NOMO-1 treated with DMSO at 0.1 percent for 48 hours (cell line): ENCODE measurements around the gene KCNK7.
A peak's percentile ranks its signal among the peaks of the same experiment; 100 is the strongest.

Experiments
- DNase-seq: peaks from one replicate; lab custom pipeline; 2025; ENCODE audit not compliant: unreplicated experiment; lab: John Stamatoyannopoulos, UW

The KCNK7 gene

GRCh38 chr11:65627202-65627601, 31.6 kb upstream of the KCNK7 start:
- no peak for DNase-seq

- DNase-seq = peak; percentile 40
These were observed 30.2 kb upstream of the KCNK7 start for GRCh38 chr11:65625628-65626342.

GRCh38 chr11:65624931-65625627, 29.5 kb upstream of the KCNK7 start:
- no peak for DNase-seq

- DNase-seq = no peak
These were observed 28.4 kb upstream of the KCNK7 start for GRCh38 chr11:65623852-65624616.

- DNase-seq = no peak
These were observed 27.6 kb upstream of the KCNK7 start for GRCh38 chr11:65623177-65623576.

- DNase-seq = no peak
These were observed 26.4 kb upstream of the KCNK7 start for GRCh38 chr11:65622011-65622410.

- no peak for DNase-seq
These were observed 25.9 kb upstream of the KCNK7 start for GRCh38 chr11:65621460-65621859.

GRCh38 chr11:65620666-65621065, 25.1 kb upstream of the KCNK7 start:
- DNase-seq = no peak

- DNase-seq = no peak
These were observed 23.8 kb upstream of the KCNK7 start for GRCh38 chr11:65619281-65619928.

GRCh38 chr11:65618763-65619162, 23.2 kb upstream of the KCNK7 start:
- no peak for DNase-seq

- DNase-seq = no peak
These were observed 22.6 kb upstream of the KCNK7 start for GRCh38 chr11:65617990-65618751.

GRCh38 chr11:65617136-65617850, 21.7 kb upstream of the KCNK7 start:
- no peak for DNase-seq

- no peak for DNase-seq
These were observed 21.0 kb upstream of the KCNK7 start for GRCh38 chr11:65616575-65617001.

GRCh38 chr11:65615950-65616574, 20.5 kb upstream of the KCNK7 start:
- DNase-seq = peak; percentile 12

- DNase-seq = peak; percentile 100
These were observed 19.8 kb upstream of the KCNK7 start, which contains the start of gene PCNX3 for GRCh38 chr11:65615229-65615949. Gene PCNX3 (plus strand): TSS chr11:65615776. CDS start chr11:65616312, 536 bp downstream.

- DNase-seq = no peak
These were observed 17.7 kb upstream of the KCNK7 start for GRCh38 chr11:65613091-65613928.

- no peak for DNase-seq
These were observed 17.1 kb upstream of the KCNK7 start for GRCh38 chr11:65612691-65613090.
